H1 (cell line): ENCODE results near the gene STARD9. TPM values are rescaled to one million over a fixed set of nuclear protein-coding genes. Genes with fewer than 3 reads are reported as not detected.

Source experiments
- CTCF ChIA-PET: fragments of 300-600 bp; sonication (Branson Sonifier 250); formaldehyde crosslinking; loops from one replicate; lab custom pipeline; 2021; ENCODE audit not compliant: partially characterized antibody; lab: Charles Lee
- POLR2A ChIA-PET: fragments of 300-600 bp; sonication (Branson Sonifier 250); formaldehyde crosslinking; loops from one replicate; lab custom pipeline; 2021; ENCODE audit warnings: inconsistent platforms; ENCODE audit not compliant: partially characterized antibody; lab: Charles Lee
- DNase-seq, 2 experiments: peaks; one replicate each; pipeline versions ENCODE4 v3.0.0 to v3.0.0-alpha.2; 2010 to 2022; ENCODE audit warnings: low spot score in 2 of 2, low read depth in 1 of 2, mixed read lengths in 1 of 2
- FAIRE-seq: peaks from 2 replicates; lab custom pipeline; 2011; peaks lifted over from hg19 to GRCh38; lab: Jason Lieb, UNC
- H2AFZ ChIP-seq: 2 replicates; pipeline ENCODE4 v1.8.1; 2012; ENCODE audit warnings: low read length, inconsistent platforms
- H2AK5ac ChIP-seq: 2 replicates; pipeline ENCODE4 v1.6.1; 2013; ENCODE audit warnings: low read depth, low read length
- H2BK120ac ChIP-seq: replicated peaks from 2 replicates; pipeline ENCODE3; 2013; ENCODE audit warnings: low read depth, low read length, inconsistent platforms
- H2BK12ac ChIP-seq: 2 replicates; pipeline ENCODE4 v1.6.1; 2013; ENCODE audit warnings: low read depth, low read length
- H2BK15ac ChIP-seq: 2 replicates; pipeline ENCODE4 v1.6.1; 2013; ENCODE audit warnings: low read length
- H2BK20ac ChIP-seq: 2 replicates; pipeline ENCODE4 v1.6.1; 2013; ENCODE audit warnings: low read length
- H2BK5ac ChIP-seq: 2 replicates; pipeline ENCODE4 v1.6.1; 2013; ENCODE audit warnings: low read depth, low read length
- H3K14ac ChIP-seq: 2 replicates; pipeline ENCODE4 v1.6.1; 2013; ENCODE audit warnings: inconsistent platforms; ENCODE audit not compliant: insufficient read length
- H3K18ac ChIP-seq: 2 replicates; pipeline ENCODE4 v1.6.1; 2013; ENCODE audit warnings: low read length; ENCODE audit errors: extremely low read depth
- H3K23ac ChIP-seq: 2 replicates; pipeline ENCODE4 v1.6.1; 2013; ENCODE audit warnings: inconsistent platforms; ENCODE audit not compliant: insufficient read length
- H3K23me2 ChIP-seq: 2 replicates; pipeline ENCODE4 v1.6.1; 2013; ENCODE audit warnings: low read depth, low read length
- H3K27ac ChIP-seq: 2 replicates; pipeline ENCODE4 v1.6.1; 2011; ENCODE audit warnings: low read depth, low read length, inconsistent platforms
- H3K27me3 ChIP-seq, 4 experiments: replicated peaks in 1 of 4; 1 replicate in 1 of 4; 2 replicates in 3 of 4; pipeline versions ENCODE4 v1.6.1 to v1.8.1; 2011 to 2013; ENCODE audit warnings: low read length in 3 of 4, mild to moderate bottlenecking in 3 of 4, inconsistent platforms in 2 of 4, mixed read lengths in 2 of 4, moderate library complexity in 1 of 4; ENCODE audit not compliant: control insufficient read depth in 3 of 4, insufficient read depth in 3 of 4; ENCODE audit errors: extremely low read depth in 1 of 4
- H3K36me3 ChIP-seq, 4 experiments: 2 replicates each; pipeline versions ENCODE4 v1.6.1 to v1.8.1; 2011 to 2013; ENCODE audit warnings: mild to moderate bottlenecking in 4 of 4, low read length in 3 of 4, moderate library complexity in 2 of 4, control low read depth in 1 of 4, inconsistent platforms in 1 of 4; ENCODE audit not compliant: insufficient read depth in 4 of 4, control insufficient read depth in 2 of 4
- H3K4ac ChIP-seq: replicated peaks from 2 replicates; pipeline ENCODE3; 2013; ENCODE audit warnings: low read length, low read depth, mixed read lengths, inconsistent platforms; ENCODE audit not compliant: insufficient read length
- H3K4me1 ChIP-seq, 4 experiments: replicated peaks in 1 of 4; 1 replicate in 1 of 4; 2 replicates in 3 of 4; pipeline versions ENCODE4 v1.6.1 to v1.8.1; 2011 to 2013; ENCODE audit warnings: low read length in 3 of 4, inconsistent platforms in 2 of 4, mixed read lengths in 1 of 4; ENCODE audit not compliant: insufficient read depth in 4 of 4, control insufficient read depth in 3 of 4
- H3K4me2 ChIP-seq, 2 experiments: 2 replicates each; pipeline versions ENCODE4 v1.6.1 to v1.8.1; 2011 to 2013; ENCODE audit warnings: low read depth in 2 of 2, low read length in 2 of 2, control low read depth in 1 of 2, inconsistent platforms in 1 of 2, mild to moderate bottlenecking in 1 of 2; ENCODE audit not compliant: insufficient read depth in 1 of 2
- H3K4me3 ChIP-seq, 4 experiments: fragments of 200-600, 300-600 bp in 1 of 4; sonication (generic), shearing (Covaris generic), sonication (Bioruptor Twin) in 1 of 4; 2 replicates each; pipeline versions ENCODE4 v1.5.1 to v1.8.1; 2011 to 2016; ENCODE audit warnings: low read length in 4 of 4, low read depth in 3 of 4, control low read depth in 2 of 4, inconsistent platforms in 2 of 4, mild to moderate bottlenecking in 2 of 4, mixed read lengths in 1 of 4, moderate library complexity in 1 of 4; ENCODE audit not compliant: insufficient read depth in 2 of 4; ENCODE audit errors: extremely low read depth in 1 of 4
- H3K56ac ChIP-seq: replicated peaks from 2 replicates; pipeline ENCODE3; 2013; ENCODE audit warnings: low read depth, mild to moderate bottlenecking, mixed read lengths, low read length, inconsistent platforms; ENCODE audit not compliant: insufficient read length
- H3K79me1 ChIP-seq: 2 replicates; pipeline ENCODE4 v1.6.1; 2013; ENCODE audit warnings: low read depth, low read length, control low read depth
- H3K79me2 ChIP-seq, 2 experiments: 2 replicates each; pipeline versions ENCODE4 v1.6.1 to v1.8.1; 2012 to 2013; ENCODE audit warnings: low read length in 2 of 2, mild to moderate bottlenecking in 2 of 2, inconsistent platforms in 1 of 2; ENCODE audit not compliant: insufficient read depth in 2 of 2, control insufficient read depth in 1 of 2
- H3K9ac ChIP-seq, 4 experiments: replicated peaks in 1 of 4; 1 replicate in 1 of 4; 2 replicates in 3 of 4; pipeline versions ENCODE4 v1.6.1 to v1.8.1; 2011 to 2013; ENCODE audit warnings: low read depth in 3 of 4, low read length in 3 of 4, control low read depth in 2 of 4, mild to moderate bottlenecking in 2 of 4, moderate library complexity in 2 of 4, inconsistent platforms in 1 of 4; ENCODE audit errors: extremely low read depth in 1 of 4
- H3K9me3 ChIP-seq, 2 experiments: 2 replicates each; pipeline versions ENCODE4 v1.6.1 to v1.8.1; 2012 to 2013; ENCODE audit warnings: mild to moderate bottlenecking in 2 of 2, moderate library complexity in 2 of 2, control low read depth in 1 of 2, inconsistent platforms in 1 of 2, low read depth in 1 of 2, low read length in 1 of 2, mixed read lengths in 1 of 2; ENCODE audit not compliant: insufficient read depth in 2 of 2
- H4K20me1 ChIP-seq, 2 experiments: replicated peaks in 1 of 2; 2 replicates each; pipeline versions ENCODE3 to v1.8.1; 2011 to 2013; ENCODE audit warnings: inconsistent platforms in 2 of 2, low read length in 2 of 2, mild to moderate bottlenecking in 1 of 2; ENCODE audit not compliant: insufficient read depth in 2 of 2, control insufficient read depth in 1 of 2
- H4K5ac ChIP-seq: 2 replicates; pipeline ENCODE4 v1.6.1; 2013; ENCODE audit warnings: low read length, low read depth, mixed read lengths, inconsistent platforms; ENCODE audit not compliant: insufficient read length
- H4K8ac ChIP-seq: 2 replicates; pipeline ENCODE4 v1.8.0; 2013; ENCODE audit warnings: mild to moderate bottlenecking, moderate library complexity, low read length, inconsistent platforms; ENCODE audit not compliant: insufficient read depth; ENCODE audit errors: extremely low read depth
- H4K91ac ChIP-seq: replicated peaks from 2 replicates; pipeline ENCODE3; 2013; ENCODE audit warnings: low read length, mixed read lengths, inconsistent platforms; ENCODE audit not compliant: insufficient read length
- BRCA1 ChIP-seq: IDR thresholded peaks from 2 replicates; pipeline ENCODE4 v1.6.1; 2012; ENCODE audit warnings: low read depth, low read length, improper control_type of control experiment
- CTCF ChIP-seq, 3 experiments: IDR thresholded peaks; 1 replicate in 2 of 3; 2 replicates in 1 of 3; pipeline versions ENCODE4 v1.5.1 to v1.6.1; 2011; ENCODE audit warnings: low read length in 3 of 3, mild to moderate bottlenecking in 3 of 3, inconsistent platforms in 2 of 3, low read depth in 1 of 3, moderate library complexity in 1 of 3; ENCODE audit not compliant: insufficient read depth in 1 of 3; ENCODE audit errors: control extremely low read depth in 1 of 3
- E2F6 ChIP-seq: IDR thresholded peaks from 2 replicates; pipeline ENCODE4 v1.6.1; 2012; ENCODE audit warnings: inconsistent platforms
- HDAC6 ChIP-seq: IDR thresholded peaks from one replicate; pipeline ENCODE4 v1.7.1; 2012; ENCODE audit warnings: low read depth, mild to moderate bottlenecking, inconsistent platforms, low read length, moderate library complexity
- JUN ChIP-seq: IDR thresholded peaks from 2 replicates; pipeline ENCODE4 v1.6.1; 2011; ENCODE audit warnings: low read depth, mild to moderate bottlenecking, improper control_type of control experiment, low read length
- KDM5A ChIP-seq: fragments of 200-600 bp; IDR thresholded peaks from 2 replicates; pipeline ENCODE4 v1.7.1; 2012; ENCODE audit warnings: mild to moderate bottlenecking, low read length, inconsistent platforms, mixed read lengths
- RBBP5 ChIP-seq: IDR thresholded peaks from 2 replicates; pipeline ENCODE4 v1.7.1; 2012; ENCODE audit warnings: low read depth, mild to moderate bottlenecking, inconsistent platforms, low read length, moderate library complexity, borderline replicate concordance
- SIN3A ChIP-seq, 2 experiments: IDR thresholded peaks in 1 of 2; conservative IDR thresholded peaks in 1 of 2; 2 replicates each; pipeline ENCODE4 v1.6.1; 2011 to 2012; ENCODE audit warnings: low read length in 2 of 2, improper control_type of control experiment in 1 of 2, low read depth in 1 of 2, mild to moderate bottlenecking in 1 of 2
- SIX5 ChIP-seq: IDR thresholded peaks from 2 replicates; pipeline ENCODE4 v1.6.1; 2011; ENCODE audit warnings: mild to moderate bottlenecking, low read depth, low read length
- TAF7 ChIP-seq: optimal IDR thresholded peaks from 2 replicates; pipeline ENCODE3; 2011; ENCODE audit warnings: low read depth, mild to moderate bottlenecking, inconsistent platforms, low read length, moderate library complexity, borderline replicate concordance
- TEAD4 ChIP-seq: IDR thresholded peaks from 2 replicates; pipeline ENCODE4 v1.6.1; 2012; ENCODE audit warnings: low read depth, low read length, inconsistent platforms, mixed read lengths
- WGBS, 2 experiments: shearing (Covaris generic) in 1 of 2; methylation state at CpG; one replicate each; pipeline versions ENCODE4 v1.1.6 to v1.1.7; 2013 to 2015; ENCODE audit warnings: low lambda C conversion rate in 2 of 2, mixed read lengths in 2 of 2, inconsistent platforms in 1 of 2, low coverage in 1 of 2, missing lambda C conversion rate in 1 of 2; ENCODE audit not compliant: insufficient replicate concordance in 2 of 2, insufficient coverage in 1 of 2, insufficient read length in 1 of 2; ENCODE audit errors: extremely low coverage in 1 of 2, missing lambda C conversion rate in 1 of 2; 5-methylcytosine and 5-hydroxymethylcytosine counted together
- polyA plus RNA-seq, 7 experiments: library from polyadenylated mRNA; depleted of rRNA in 3 of 7; stranded (reverse) in 5 of 7; unstranded in 2 of 7; fragments of >200 nt in 5 of 7; fragments of 200-250 nt in 2 of 7; gene quantifications; 1 replicate in 5 of 7; 2 replicates in 1 of 7; 4 replicates in 1 of 7; pipeline versions ENCODE4 v1.2.1 to v1.2.3, GENCODE V29; 2011 to 2013; ENCODE audit warnings: missing spikeins in 2 of 7, mixed read lengths in 2 of 7
- total RNA-seq: library from RNA; stranded (reverse); fragmentation: NEBNext Ultra II Directional; extraction: Animal tissue kit (Norgen Biotek cat#: 25700); gene quantifications from 2 replicates; pipeline ENCODE4 v1.2.1, GENCODE V29; 2021

STARD9 gene
- total and polyA plus RNA-seq, 2 of the 8 experiments (the other 6 are each of a cell fraction or from before 2014, with no cell fraction given): 2.8 to 7.0 TPM

- no peak overlapping the region for H3K23ac ChIP-seq
- no peak for TF ChIP-seq CTCF (IDR thresholded peaks at IDR 0.05; ENCODE audit: control extremely low read depth in 1 of 3, insufficient read depth in 1 of 3, low read depth in 1 of 3, low read length in 3 of 3)
- no peak for TF ChIP-seq JUN
- TF ChIP-seq SIX5: no peak
- TF ChIP-seq TEAD4: no peak
- no peak for TF ChIP-seq RBBP5
- no peak for TF ChIP-seq BRCA1
- no peak for TF ChIP-seq HDAC6
- no peak for TF ChIP-seq KDM5A
- TF ChIP-seq TAF7: no peak
- TF ChIP-seq E2F6: no peak
- no peak for TF ChIP-seq SIN3A (conservative IDR thresholded peaks at IDR 0.05 in 1 of 2, IDR thresholded peaks at IDR 0.05 in 1 of 2; ENCODE audit: low read depth in 1 of 2, low read length in 2 of 2)
- TF ChIP-seq, all 59 proteins: peak for 0
- H2BK120ac ChIP-seq: no peak overlapping the region
- H2AFZ ChIP-seq: no peak overlapping the region
- peaks cover 0 to 12% (median under 1%) of the 10 kb centered on the region in 4 experiments; a peak in 3 of 8 replicates for H3K36me3 ChIP-seq
- H3K23me2 ChIP-seq: no peaks in the 10 kb centered on the region
- 89% methylated on average over 6 of the region's 6 CpGs; no CpG with 5 or more reads in 1 of the 2 experiments for WGBS, 2 experiments
- no peak overlapping the region for H3K4me3 ChIP-seq
- H2BK5ac ChIP-seq: no peak overlapping the region
- no peak overlapping the region for H2BK15ac ChIP-seq
- ChIA-PET POLR2A (no interaction called here), CTCF (interaction anchor here (1.1 kb wide), 1 partner anchor 10 kb away, joined by 3 read pairs; no protein-coding TSS in a partner anchor)
- no peak overlapping the region for H2BK20ac ChIP-seq
- H3K18ac ChIP-seq: no peak overlapping the region
- H3K4ac ChIP-seq: no peak overlapping the region
- no peak overlapping the region for H2BK12ac ChIP-seq
- H3K14ac ChIP-seq: no peak overlapping the region
- DNase-seq (no peak), FAIRE-seq (no peak)
- H4K5ac ChIP-seq: no peak overlapping the region
- no peak overlapping the region; the same call in 1 of the 2 replicates for H4K8ac ChIP-seq
- no peak overlapping the region for H2AK5ac ChIP-seq
- no peak overlapping the region for H4K91ac ChIP-seq
- H3K27me3 ChIP-seq: no peaks in the 10 kb centered on the region
- no peaks in the 10 kb centered on the region for H3K79me2 ChIP-seq
- H3K4me2 ChIP-seq: no peak overlapping the region
- no peak overlapping the region for H3K27ac ChIP-seq
- H3K9me3 ChIP-seq: no peaks in the 10 kb centered on the region
- no peak overlapping the region for H3K9ac ChIP-seq
- H3K79me1 ChIP-seq: no peaks in the 10 kb centered on the region
- no peaks in the 10 kb centered on the region for H3K4me1 ChIP-seq
- H3K56ac ChIP-seq: no peak overlapping the region
- H4K20me1 ChIP-seq: peaks cover 1 to 2% of the 10 kb centered on the region in 2 experiments
Measured at GRCh38 chr15:42693496-42693895, 118.1 kb downstream of the STARD9 start.
